Smooth muscle cell (in vitro differentiated cells): Measurements from ENCODE around the gene PHF11. TPM values are rescaled to one million over a fixed set of nuclear protein-coding genes. Genes with fewer than 3 reads are reported as not detected.

Experiments used
- DNase-seq: peaks from one replicate; lab custom pipeline; 2025; ENCODE audit not compliant: unreplicated experiment; lab: John Stamatoyannopoulos, UW
- H2AFZ ChIP-seq: fragments of 200-600 bp; sonication (generic); 2 replicates; pipeline ENCODE4 v1.6.0; 2016; ENCODE audit warnings: antibody characterized with exemption, low read depth, mild to moderate bottlenecking
- H3F3A ChIP-seq: fragments of 200-600 bp; sonication (generic); 2 replicates; pipeline ENCODE4 v1.6.0; 2017; ENCODE audit warnings: antibody characterized with exemption, low read depth
- H3K27ac ChIP-seq: fragments of 200-600 bp; sonication (generic); 2 replicates; pipeline ENCODE4 v1.5.1; 2016; ENCODE audit warnings: low read depth, mild to moderate bottlenecking
- H3K27me3 ChIP-seq: fragments of 200-600 bp; sonication (generic); 2 replicates; pipeline ENCODE4 v1.6.1; 2016; ENCODE audit warnings: low read depth, mild to moderate bottlenecking
- H3K36me3 ChIP-seq: fragments of 200-600 bp; sonication (generic); 2 replicates; pipeline ENCODE4 v1.5.1; 2016; ENCODE audit warnings: low read depth
- H3K4me1 ChIP-seq: fragments of 200-600 bp; sonication (generic); 2 replicates; pipeline ENCODE4 v1.5.1; 2016; ENCODE audit warnings: low read depth
- H3K4me2 ChIP-seq: fragments of 200-600 bp; sonication (generic); 2 replicates; pipeline ENCODE4 v1.6.0; 2016; ENCODE audit warnings: mild to moderate bottlenecking
- H3K4me3 ChIP-seq: fragments of 200-600 bp; sonication (generic); 2 replicates; pipeline ENCODE4 v1.5.1; 2016; ENCODE audit warnings: mild to moderate bottlenecking
- H3K79me2 ChIP-seq: fragments of 200-600 bp; sonication (generic); 2 replicates; pipeline ENCODE4 v1.6.0; 2016; ENCODE audit warnings: low read depth, mild to moderate bottlenecking
- H3K9ac ChIP-seq: fragments of 200-600 bp; sonication (generic); 2 replicates; pipeline ENCODE4 v1.6.0; 2016; ENCODE audit warnings: low read depth
- H3K9me3 ChIP-seq: fragments of 200-600 bp; sonication (generic); replicated peaks from 2 replicates; pipeline ENCODE4 v1.5.1; 2016; ENCODE audit warnings: low read depth
- H4K20me1 ChIP-seq: fragments of 200-600 bp; sonication (generic); 2 replicates; pipeline ENCODE4 v1.6.0; 2016; ENCODE audit warnings: low read depth
- CTCF ChIP-seq: fragments of 200-600 bp; sonication (generic); IDR thresholded peaks from 2 replicates; pipeline ENCODE4 v1.5.1; 2017; ENCODE audit warnings: borderline replicate concordance, mild to moderate bottlenecking, antibody characterized with exemption; ENCODE audit not compliant: insufficient read depth, poor library complexity, severe bottlenecking
- WGBS: methylation state at CpG from one replicate; pipeline ENCODE4 v1.1.7; 2016; ENCODE audit warnings: low lambda C conversion rate; 5-methylcytosine and 5-hydroxymethylcytosine counted together
- polyA plus RNA-seq: library from polyadenylated mRNA; unstranded; fragments of >200 nt; fragmentation: Nextera tagmentation; extraction: Ambion mirVana; gene quantifications from 2 replicates; pipeline ENCODE4 v1.2.1, GENCODE V29; 2016
- total RNA-seq: library from RNA; depleted of rRNA; stranded (reverse); fragments of >200 nt; gene quantifications from 2 replicates; pipeline ENCODE4 v1.2.3, GENCODE V29; 2014

Gene PHF11
- total and polyA plus RNA-seq, 2 experiments from 2014 or later: 22.9 to 30.3 TPM

- peak overlapping the region; percentile 63 for H2AFZ ChIP-seq
- H3K4me3 ChIP-seq: no peak overlapping the region
- H3K9me3 ChIP-seq: no peaks in the 10 kb centered on the region
- peaks cover 11% of the 10 kb centered on the region for H3K36me3 ChIP-seq
- H3K4me2 ChIP-seq: peak overlapping the region; percentile 61
- 36% methylated on average over 7 of the region's 7 CpGs for WGBS
- H3K9ac ChIP-seq: peak overlapping the region; percentile 35
- H3K79me2 ChIP-seq: no peaks in the 10 kb centered on the region
- H3F3A ChIP-seq: no peaks in the 10 kb centered on the region
- H3K4me1 ChIP-seq: no peaks in the 10 kb centered on the region
- H3K27ac ChIP-seq: peak overlapping the region; percentile 55
- no peaks in the 10 kb centered on the region for H3K27me3 ChIP-seq
- no peaks in the 10 kb centered on the region for H4K20me1 ChIP-seq
- no peak for TF ChIP-seq CTCF
- DNase-seq: no peak
Observed at GRCh38 chr13:49540552-49540951, 44.8 kb downstream of the PHF11 start.

DNA sequence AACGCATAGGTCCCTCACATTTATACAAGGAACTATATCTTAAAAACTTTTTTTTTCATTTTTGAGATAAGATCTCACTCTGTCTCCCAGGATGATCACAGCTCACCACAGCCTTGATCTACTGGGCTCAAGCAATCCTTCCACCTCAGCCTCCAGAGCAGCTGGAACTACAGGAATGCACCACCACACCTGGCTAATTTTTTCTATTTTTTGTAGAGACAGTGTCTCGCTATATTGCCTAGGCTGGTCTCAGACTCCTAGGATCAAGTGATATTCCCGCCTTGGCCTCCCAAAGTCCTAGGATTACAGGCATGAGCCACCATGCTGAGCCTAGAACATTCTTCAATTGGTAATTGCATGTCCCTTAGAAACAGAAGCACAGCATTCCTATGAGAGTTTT lies 47.9 kb downstream of the PHF11 start:
- Histone ChIP-seq H3K4me1 (no peaks in the 10 kb centered on the region), H2AFZ (no peak overlapping the region), H3K27ac (no peak overlapping the region), H3K36me3 (peaks cover 11% of the 10 kb centered on the region), H4K20me1 (no peaks in the 10 kb centered on the region), H3K79me2 (no peaks in the 10 kb centered on the region), H3K9ac (no peak overlapping the region), H3F3A (no peaks in the 10 kb centered on the region), H3K9me3 (no peaks in the 10 kb centered on the region), H3K27me3 (no peaks in the 10 kb centered on the region), H3K4me2 (no peak overlapping the region), H3K4me3 (no peak overlapping the region)
- DNase-seq: no peak
- 91% methylated on average over 3 of the region's 3 CpGs for WGBS
- TF ChIP-seq CTCF: no peak

GRCh38 chr13:49545661-49546060 lies 49.9 kb downstream of the PHF11 start:
- H3K4me2 ChIP-seq: no peak overlapping the region

More at GRCh38 chr13:49545661-49546060, 49.9 kb downstream of the PHF11 start:
- no peaks in the 10 kb centered on the region for H3K79me2 ChIP-seq
- TF ChIP-seq CTCF: no peak
- H2AFZ ChIP-seq: no peak overlapping the region
- H3K27ac ChIP-seq: no peak overlapping the region
- H3K4me3 ChIP-seq: no peak overlapping the region
- WGBS: 82% methylated on average over 4 of the region's 4 CpGs
- DNase-seq: no peak
- no peak overlapping the region for H3K9ac ChIP-seq
- no peaks in the 10 kb centered on the region for H3K27me3 ChIP-seq
- H3F3A ChIP-seq: no peaks in the 10 kb centered on the region
- no peaks in the 10 kb centered on the region for H3K9me3 ChIP-seq
- no peaks in the 10 kb centered on the region for H4K20me1 ChIP-seq
- H3K36me3 ChIP-seq: peaks cover 11% of the 10 kb centered on the region
- H3K4me1 ChIP-seq: no peaks in the 10 kb centered on the region
